PC-3 (cell line): ENCODE results near the gene MDM1. TPM values are rescaled to one million over a fixed set of nuclear protein-coding genes. Genes with fewer than 3 reads are reported as not detected.

Experiments used
- ATAC-seq: fragments of 200-7000 bp; cut with Tn5 transposase; 2 replicates; pipeline ENCODE4 v1.9.1; 2020; ENCODE audit warnings: mild to moderate bottlenecking, moderate library complexity
- BruUV-seq: library from RNA; stranded (reverse); fragments of 400-500 nt; replicated peaks from 2 replicates; lab custom pipeline; 2021; lab: Mats Ljungman, UMichigan
- CTCF ChIA-PET: fragments of 300-600 bp; sonication (Branson Sonifier 250); formaldehyde crosslinking; loops from one replicate; lab custom pipeline; 2022; ENCODE audit warnings: antibody characterized with exemption; lab: Charles Lee
- POLR2A ChIA-PET: fragments of 300-600 bp; sonication (Branson Sonifier 250); formaldehyde crosslinking; loops from one replicate; lab custom pipeline; 2022; ENCODE audit warnings: antibody characterized with exemption; ENCODE audit not compliant: unreplicated experiment; lab: Charles Lee
- DNase-seq: peaks from one replicate; pipeline ENCODE4 v3.0.0-alpha.2; 2015
- H2AFZ ChIP-seq: fragments of 300-600 bp; sonication (generic); 2 replicates; pipeline ENCODE4 v1.6.0; 2016; ENCODE audit warnings: antibody characterized with exemption, low read length
- H3F3A ChIP-seq: fragments of 300-600 bp; sonication (generic); one replicate; pipeline ENCODE4 v1.6.0; 2017; ENCODE audit warnings: antibody characterized with exemption, low read length, control low read depth, mild to moderate bottlenecking; ENCODE audit not compliant: unreplicated experiment
- H3K27ac ChIP-seq: fragments of 300-600 bp; sonication (generic); 2 replicates; pipeline ENCODE4 v1.5.1; 2016; ENCODE audit warnings: mild to moderate bottlenecking, low read length
- H3K27me3 ChIP-seq: fragments of 300-600 bp; sonication (generic); 2 replicates; pipeline ENCODE4 v1.6.1; 2016; ENCODE audit warnings: low read length, mixed read lengths
- H3K36me3 ChIP-seq: fragments of 300-600 bp; sonication (generic); 2 replicates; pipeline ENCODE4 v1.6.1; 2016; ENCODE audit warnings: low read depth, mixed run types, low read length, mixed read lengths
- H3K4me1 ChIP-seq: fragments of 300-600 bp; sonication (generic); 2 replicates; pipeline ENCODE4 v1.5.1; 2016; ENCODE audit warnings: low read length; ENCODE audit not compliant: insufficient read depth
- H3K4me2 ChIP-seq: fragments of 300-600 bp; sonication (generic); 2 replicates; pipeline ENCODE4 v1.6.0; 2016; ENCODE audit warnings: low read length
- H3K4me3 ChIP-seq: fragments of 300-600 bp; sonication (generic); 2 replicates; pipeline ENCODE4 v1.5.1; 2016; ENCODE audit warnings: mild to moderate bottlenecking, low read length, mixed read lengths
- H3K79me2 ChIP-seq: fragments of 300-600 bp; sonication (generic); 2 replicates; pipeline ENCODE4 v1.6.1; 2017; ENCODE audit warnings: low read length, mixed read lengths
- H3K9ac ChIP-seq: fragments of 300-600 bp; sonication (generic); 2 replicates; pipeline ENCODE4 v1.6.0; 2016; ENCODE audit warnings: mild to moderate bottlenecking, low read length
- H3K9me2 ChIP-seq: fragments of 300-600 bp; sonication (generic); replicated peaks from 2 replicates; pipeline ENCODE4 v1.6.1; 2016; ENCODE audit warnings: mixed run types, low read length, mixed read lengths
- H3K9me3 ChIP-seq: fragments of 300-600 bp; sonication (generic); 2 replicates; pipeline ENCODE4 v1.6.1; 2016; ENCODE audit warnings: low read length, mixed read lengths
- H4K20me1 ChIP-seq: fragments of 300-600 bp; sonication (generic); 2 replicates; pipeline ENCODE4 v1.6.1; 2016; ENCODE audit warnings: low read length, mixed read lengths
- EZH2 ChIP-seq: fragments of 300-600 bp; sonication (generic); IDR thresholded peaks from one replicate; pipeline ENCODE4 v1.6.1; 2017; ENCODE audit warnings: antibody characterized with exemption, mild to moderate bottlenecking, low read length; ENCODE audit not compliant: unreplicated experiment
- EZH2phosphoT487 ChIP-seq: fragments of 300-600 bp; sonication (generic); IDR thresholded peaks from 2 replicates; pipeline ENCODE4 v1.6.1; 2018; ENCODE audit warnings: mild to moderate bottlenecking, antibody characterized with exemption, low read length, borderline replicate concordance
- intact Hi-C: fragments of 100-400 bp; cut with micrococcal nuclease; formaldehyde crosslinking; loops from 2 replicates; pipeline ENCODE4 v1.9.0; 2023
- total RNA-seq: library from RNA; depleted of rRNA; stranded (reverse); fragments of >200 nt; gene quantifications from 2 replicates; pipeline ENCODE4 v1.2.3, GENCODE V29; 2014
- TF ChIP-seq, protein P1 (sequence below): fragments of 300-600 bp; sonication (generic); conservative IDR thresholded peaks from 2 replicates; pipeline ENCODE4 v1.5.1; 2017; ENCODE audit warnings: antibody characterized with exemption, low read depth, mild to moderate bottlenecking, low read length

MDM1 gene
- total RNA-seq, 1 experiment from 2014 or later, result 10.4 TPM

- Histone ChIP-seq H3K9me2 (no peaks in the 10 kb centered on the region), H3K27me3 (no peaks in the 10 kb centered on the region), H3K79me2 (no peaks in the 10 kb centered on the region), H4K20me1 (no peaks in the 10 kb centered on the region), H3K4me3 (no peak overlapping the region), H3K4me1 (peaks cover 16% of the 10 kb centered on the region), H2AFZ (no peak overlapping the region), H3K27ac (no peak overlapping the region), H3K9me3 (no peaks in the 10 kb centered on the region), H3K4me2 (no peak overlapping the region), H3K36me3 (no peaks in the 10 kb centered on the region), H3F3A (no peaks in the 10 kb centered on the region), H3K9ac (no peak overlapping the region)
- DNase-seq (no peak), ATAC-seq (no peak)
- no TSS peak for BruUV-seq
- CTCF ChIA-PET, result no interaction called here
- TF ChIP-seq, protein P1, sequence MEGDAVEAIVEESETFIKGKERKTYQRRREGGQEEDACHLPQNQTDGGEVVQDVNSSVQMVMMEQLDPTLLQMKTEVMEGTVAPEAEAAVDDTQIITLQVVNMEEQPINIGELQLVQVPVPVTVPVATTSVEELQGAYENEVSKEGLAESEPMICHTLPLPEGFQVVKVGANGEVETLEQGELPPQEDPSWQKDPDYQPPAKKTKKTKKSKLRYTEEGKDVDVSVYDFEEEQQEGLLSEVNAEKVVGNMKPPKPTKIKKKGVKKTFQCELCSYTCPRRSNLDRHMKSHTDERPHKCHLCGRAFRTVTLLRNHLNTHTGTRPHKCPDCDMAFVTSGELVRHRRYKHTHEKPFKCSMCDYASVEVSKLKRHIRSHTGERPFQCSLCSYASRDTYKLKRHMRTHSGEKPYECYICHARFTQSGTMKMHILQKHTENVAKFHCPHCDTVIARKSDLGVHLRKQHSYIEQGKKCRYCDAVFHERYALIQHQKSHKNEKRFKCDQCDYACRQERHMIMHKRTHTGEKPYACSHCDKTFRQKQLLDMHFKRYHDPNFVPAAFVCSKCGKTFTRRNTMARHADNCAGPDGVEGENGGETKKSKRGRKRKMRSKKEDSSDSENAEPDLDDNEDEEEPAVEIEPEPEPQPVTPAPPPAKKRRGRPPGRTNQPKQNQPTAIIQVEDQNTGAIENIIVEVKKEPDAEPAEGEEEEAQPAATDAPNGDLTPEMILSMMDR, result no peak
- TF ChIP-seq EZH2phosphoT487, result no peak
- no peak for TF ChIP-seq EZH2
- intact Hi-C loops, result no loop called here
- POLR2A ChIA-PET, result no interaction called here
These were observed 67.9 kb downstream of the MDM1 start for GRCh38 chr12:68264158-68264855.

DNA sequence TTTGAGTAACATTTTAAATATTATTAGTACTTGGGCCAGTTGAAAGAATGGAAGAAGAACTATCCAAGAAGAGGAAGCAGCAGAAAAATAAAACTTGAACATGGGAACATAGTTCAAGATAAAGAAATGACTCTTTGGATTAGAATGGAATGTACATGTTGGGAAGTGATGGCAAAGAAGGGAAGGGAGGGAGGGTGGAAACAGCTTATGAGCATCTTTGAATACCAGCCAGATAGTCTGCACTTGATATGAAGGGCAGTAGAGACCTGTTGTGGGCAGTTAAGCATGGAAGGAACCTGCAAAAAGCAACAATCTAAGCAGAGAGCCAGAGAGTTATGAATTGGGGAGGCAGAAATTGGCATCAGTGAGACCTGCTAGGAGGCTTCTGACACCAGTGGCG is 68.8 kb downstream of the MDM1 start:
- no peak for TF ChIP-seq EZH2phosphoT487
- TF ChIP-seq EZH2, result no peak
- TF ChIP-seq, protein P1, result no peak
- Histone ChIP-seq H3K4me3 (no peak overlapping the region), H3K27me3 (no peaks in the 10 kb centered on the region), H2AFZ (no peak overlapping the region), H3K9me2 (no peaks in the 10 kb centered on the region), H3K9me3 (no peaks in the 10 kb centered on the region), H3F3A (no peaks in the 10 kb centered on the region), H4K20me1 (no peaks in the 10 kb centered on the region), H3K79me2 (no peaks in the 10 kb centered on the region), H3K9ac (no peak overlapping the region), H3K4me2 (no peak overlapping the region), H3K36me3 (no peaks in the 10 kb centered on the region), H3K4me1 (peaks cover 22% of the 10 kb centered on the region), H3K27ac (no peak overlapping the region)
- ChIA-PET CTCF (no interaction called here), POLR2A (no interaction called here)
- no peak for DNase-seq
- BruUV-seq, result no TSS peak
- no peak for ATAC-seq
- intact Hi-C loops, result no loop called here

DNA sequence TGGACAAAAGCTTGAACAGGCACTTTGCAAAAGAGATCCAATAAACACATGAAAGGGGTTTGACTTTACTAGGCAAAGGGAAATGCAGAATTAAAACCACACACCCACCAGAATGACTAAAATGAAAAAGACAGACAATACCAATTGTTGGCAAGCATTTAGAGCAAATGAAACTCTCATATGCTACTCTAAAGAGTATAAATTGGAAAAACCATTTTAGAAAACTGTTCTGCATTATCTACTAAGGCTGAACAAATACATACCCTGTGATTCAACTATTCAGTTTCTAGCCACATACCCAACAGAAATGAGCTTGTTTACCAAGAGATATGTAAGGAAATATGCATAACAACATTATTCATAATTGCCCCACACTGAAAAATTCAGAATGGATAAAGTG is 70.3 kb downstream of the MDM1 start:
- TF ChIP-seq, protein P1, result no peak
- TF ChIP-seq EZH2, result no peak
- no peak for TF ChIP-seq EZH2phosphoT487
- H2AFZ ChIP-seq, result no peak overlapping the region
- H3K4me1 ChIP-seq, result peaks cover 22% of the 10 kb centered on the region
- no peak overlapping the region for H3K27ac ChIP-seq
- H3K79me2 ChIP-seq, result no peaks in the 10 kb centered on the region
- H3K27me3 ChIP-seq, result no peaks in the 10 kb centered on the region
- ATAC-seq (no peak), DNase-seq (no peak)
- H4K20me1 ChIP-seq, result no peaks in the 10 kb centered on the region
- no TSS peak for BruUV-seq
- no peak overlapping the region for H3K9ac ChIP-seq
- ChIA-PET CTCF (no interaction called here), POLR2A (no interaction called here)
- no peaks in the 10 kb centered on the region for H3K36me3 ChIP-seq
- intact Hi-C loops, result no loop called here
- no peaks in the 10 kb centered on the region for H3K9me2 ChIP-seq
- no peak overlapping the region for H3K4me3 ChIP-seq
- no peaks in the 10 kb centered on the region for H3K9me3 ChIP-seq
- no peak overlapping the region for H3K4me2 ChIP-seq
- no peaks in the 10 kb centered on the region for H3F3A ChIP-seq
